ENCODE results near the gene ARHGAP26.

ARHGAP26 gene

GRCh38 chr5:142837081-142837725 is 67.0 kb downstream of the ARHGAP26 start:
- TF ChIP-seq CTCF (IDR thresholded peaks at IDR 0.05): no peak

- no peak for TF ChIP-seq CTCF (IDR thresholded peaks at IDR 0.05)
Measured at GRCh38 chr5:142838845-142839244, 68.7 kb downstream of the ARHGAP26 start.

GRCh38 chr5:142839711-142840346 is 69.7 kb downstream of the ARHGAP26 start:
- no peak for TF ChIP-seq CTCF (IDR thresholded peaks at IDR 0.05)

- TF ChIP-seq CTCF (IDR thresholded peaks at IDR 0.05): no peak
Measured at GRCh38 chr5:142840575-142840974, 70.4 kb downstream of the ARHGAP26 start.

GRCh38 chr5:142841511-142842265 is 71.5 kb downstream of the ARHGAP26 start:
- TF ChIP-seq CTCF (IDR thresholded peaks at IDR 0.05): no peak

GRCh38 chr5:142842994-142843905 is 73.1 kb downstream of the ARHGAP26 start:
- no peak for TF ChIP-seq CTCF (IDR thresholded peaks at IDR 0.05)

- no peak for TF ChIP-seq CTCF (IDR thresholded peaks at IDR 0.05)
Measured at GRCh38 chr5:142844866-142845265, 74.7 kb downstream of the ARHGAP26 start.
